ENCODE results near the gene DAPK2. TPM values are rescaled to one million over a fixed set of nuclear protein-coding genes. Genes with fewer than 3 reads are reported as not detected.

The DAPK2 gene
- total RNA-seq, 1 experiment from 2014 or later, result 2.3 TPM

DNA sequence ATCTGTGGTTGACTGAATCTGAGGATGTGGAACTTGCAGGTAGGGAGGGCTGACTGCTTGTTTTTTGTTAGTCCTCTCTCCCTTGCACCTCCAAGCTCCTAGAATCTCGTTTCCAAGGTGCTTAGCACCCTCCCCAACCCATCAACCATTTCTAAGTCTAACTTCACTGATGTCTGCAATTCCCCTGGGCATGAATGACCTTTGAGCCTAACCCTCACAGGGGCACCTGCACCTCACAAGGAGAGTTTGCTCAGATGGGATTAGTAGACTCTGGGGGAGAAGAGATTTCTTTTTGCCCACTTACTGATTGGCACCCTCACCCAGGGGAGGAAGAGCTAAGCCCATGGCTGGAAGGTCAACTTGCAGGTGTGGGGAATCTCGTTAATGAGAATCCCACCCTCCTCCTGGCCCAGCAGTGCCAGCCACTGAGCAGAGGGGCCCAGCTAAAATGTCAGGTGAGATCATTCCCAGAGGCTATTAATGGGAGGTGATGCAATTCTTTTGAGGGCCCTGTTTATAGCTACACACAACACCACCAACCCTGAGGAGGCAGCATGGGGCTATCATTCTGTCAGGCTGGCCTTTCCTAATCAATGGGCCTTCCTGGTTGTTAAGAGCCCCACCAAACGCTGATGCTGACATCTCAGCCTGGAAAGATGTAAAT lies 130.9 kb downstream of the DAPK2 start:
- Mint-ChIP-seq H3K4me1 (peaks cover 27% of the 10 kb centered on the region), H3K9me3 (no peaks in the 10 kb centered on the region), H3K27ac (no peak overlapping the region), H3K36me3 (no peaks in the 10 kb centered on the region), H3K4me3 (no peak overlapping the region), H3K27me3 (ENCODE audit: low read depth) (no peaks in the 10 kb centered on the region)
- ATAC-seq (no peak), DNase-seq (ENCODE audit: low spot score) (no peak)
- ChIA-PET CTCF (interaction anchor here (1.0 to 2.0 kb wide), 6 partner anchors 10 to 305 kb away, joined by 3 to 9 read pairs (median 5); no protein-coding TSS in a partner anchor), POLR2A (no interaction called here)
- TF ChIP-seq GABPB1 (CRISPR knock-in tag; IDR thresholded peaks at IDR 0.05) (peak; percentile 50; the same call in 1 of the 2 replicates), ZNF138 (CRISPR knock-in tag; conservative IDR thresholded peaks at IDR 0.05) (no peak)

DNA sequence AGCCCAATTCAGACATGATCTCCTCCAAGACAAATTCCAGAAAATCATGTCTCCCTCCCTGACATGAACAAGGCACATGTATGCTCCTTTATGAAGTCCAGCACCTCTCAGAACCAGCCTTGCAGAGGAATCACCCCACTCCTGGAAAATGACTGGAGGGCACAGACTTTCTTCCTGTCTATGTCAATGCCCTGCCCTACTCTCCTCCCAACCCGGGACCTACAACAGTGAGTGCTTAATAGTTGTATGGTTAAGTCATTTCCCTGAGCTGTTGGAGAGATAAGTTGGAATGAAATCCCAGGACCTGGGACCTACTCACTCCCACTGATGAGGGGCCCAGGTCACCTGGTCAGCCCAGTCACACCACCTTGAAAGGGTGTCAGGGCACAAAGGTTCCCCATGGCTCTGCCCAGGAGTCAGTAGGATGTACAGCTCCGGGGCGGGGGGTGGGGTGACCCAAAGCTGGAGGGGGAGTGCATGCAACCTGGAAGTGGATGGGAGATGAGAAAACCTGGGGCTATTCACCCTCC lies 132.4 kb downstream of the DAPK2 start:
- ChIA-PET CTCF (interaction anchor here (0.6 to 1.9 kb wide), 2 partner anchors 31 to 35 kb away, joined by 4 to 7 read pairs; no protein-coding TSS in a partner anchor), POLR2A (no interaction called here)
- ATAC-seq, result no peak
- Mint-ChIP-seq H3K4me1 (peaks cover 34% of the 10 kb centered on the region), H3K9me3 (no peaks in the 10 kb centered on the region), H3K27me3 (ENCODE audit: low read depth) (no peaks in the 10 kb centered on the region), H3K36me3 (no peaks in the 10 kb centered on the region), H3K27ac (no peak overlapping the region), H3K4me3 (no peak overlapping the region)
- no peak for DNase-seq (ENCODE audit: low spot score)
- TF ChIP-seq, protein P1, sequence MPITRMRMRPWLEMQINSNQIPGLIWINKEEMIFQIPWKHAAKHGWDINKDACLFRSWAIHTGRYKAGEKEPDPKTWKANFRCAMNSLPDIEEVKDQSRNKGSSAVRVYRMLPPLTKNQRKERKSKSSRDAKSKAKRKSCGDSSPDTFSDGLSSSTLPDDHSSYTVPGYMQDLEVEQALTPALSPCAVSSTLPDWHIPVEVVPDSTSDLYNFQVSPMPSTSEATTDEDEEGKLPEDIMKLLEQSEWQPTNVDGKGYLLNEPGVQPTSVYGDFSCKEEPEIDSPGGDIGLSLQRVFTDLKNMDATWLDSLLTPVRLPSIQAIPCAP (CRISPR knock-in tag; IDR thresholded peaks at IDR 0.05), result no peak
- TF ChIP-seq NFATC4 (CRISPR knock-in tag; IDR thresholded peaks at IDR 0.05) (no peak), ESRRA (CRISPR knock-in tag; IDR thresholded peaks at IDR 0.05; ENCODE audit: borderline replicate concordance) (no peak), IRF2 (CRISPR knock-in tag; IDR thresholded peaks at IDR 0.05; ENCODE audit: borderline replicate concordance, low read depth) (no peak), ZNF396 (CRISPR knock-in tag; IDR thresholded peaks at IDR 0.05; ENCODE audit: borderline replicate concordance) (no peak), ETV6 (CRISPR knock-in tag; IDR thresholded peaks at IDR 0.05) (no peak)
- TF ChIP-seq, protein P2, sequence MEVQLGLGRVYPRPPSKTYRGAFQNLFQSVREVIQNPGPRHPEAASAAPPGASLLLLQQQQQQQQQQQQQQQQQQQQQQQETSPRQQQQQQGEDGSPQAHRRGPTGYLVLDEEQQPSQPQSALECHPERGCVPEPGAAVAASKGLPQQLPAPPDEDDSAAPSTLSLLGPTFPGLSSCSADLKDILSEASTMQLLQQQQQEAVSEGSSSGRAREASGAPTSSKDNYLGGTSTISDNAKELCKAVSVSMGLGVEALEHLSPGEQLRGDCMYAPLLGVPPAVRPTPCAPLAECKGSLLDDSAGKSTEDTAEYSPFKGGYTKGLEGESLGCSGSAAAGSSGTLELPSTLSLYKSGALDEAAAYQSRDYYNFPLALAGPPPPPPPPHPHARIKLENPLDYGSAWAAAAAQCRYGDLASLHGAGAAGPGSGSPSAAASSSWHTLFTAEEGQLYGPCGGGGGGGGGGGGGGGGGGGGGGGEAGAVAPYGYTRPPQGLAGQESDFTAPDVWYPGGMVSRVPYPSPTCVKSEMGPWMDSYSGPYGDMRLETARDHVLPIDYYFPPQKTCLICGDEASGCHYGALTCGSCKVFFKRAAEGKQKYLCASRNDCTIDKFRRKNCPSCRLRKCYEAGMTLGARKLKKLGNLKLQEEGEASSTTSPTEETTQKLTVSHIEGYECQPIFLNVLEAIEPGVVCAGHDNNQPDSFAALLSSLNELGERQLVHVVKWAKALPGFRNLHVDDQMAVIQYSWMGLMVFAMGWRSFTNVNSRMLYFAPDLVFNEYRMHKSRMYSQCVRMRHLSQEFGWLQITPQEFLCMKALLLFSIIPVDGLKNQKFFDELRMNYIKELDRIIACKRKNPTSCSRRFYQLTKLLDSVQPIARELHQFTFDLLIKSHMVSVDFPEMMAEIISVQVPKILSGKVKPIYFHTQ (CRISPR knock-in tag; IDR thresholded peaks at IDR 0.05), result no peak
- TF ChIP-seq, protein P3, sequence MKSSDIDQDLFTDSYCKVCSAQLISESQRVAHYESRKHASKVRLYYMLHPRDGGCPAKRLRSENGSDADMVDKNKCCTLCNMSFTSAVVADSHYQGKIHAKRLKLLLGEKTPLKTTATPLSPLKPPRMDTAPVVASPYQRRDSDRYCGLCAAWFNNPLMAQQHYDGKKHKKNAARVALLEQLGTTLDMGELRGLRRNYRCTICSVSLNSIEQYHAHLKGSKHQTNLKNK (CRISPR knock-in tag; IDR thresholded peaks at IDR 0.05), result no peak
- TF ChIP-seq, protein P4, sequence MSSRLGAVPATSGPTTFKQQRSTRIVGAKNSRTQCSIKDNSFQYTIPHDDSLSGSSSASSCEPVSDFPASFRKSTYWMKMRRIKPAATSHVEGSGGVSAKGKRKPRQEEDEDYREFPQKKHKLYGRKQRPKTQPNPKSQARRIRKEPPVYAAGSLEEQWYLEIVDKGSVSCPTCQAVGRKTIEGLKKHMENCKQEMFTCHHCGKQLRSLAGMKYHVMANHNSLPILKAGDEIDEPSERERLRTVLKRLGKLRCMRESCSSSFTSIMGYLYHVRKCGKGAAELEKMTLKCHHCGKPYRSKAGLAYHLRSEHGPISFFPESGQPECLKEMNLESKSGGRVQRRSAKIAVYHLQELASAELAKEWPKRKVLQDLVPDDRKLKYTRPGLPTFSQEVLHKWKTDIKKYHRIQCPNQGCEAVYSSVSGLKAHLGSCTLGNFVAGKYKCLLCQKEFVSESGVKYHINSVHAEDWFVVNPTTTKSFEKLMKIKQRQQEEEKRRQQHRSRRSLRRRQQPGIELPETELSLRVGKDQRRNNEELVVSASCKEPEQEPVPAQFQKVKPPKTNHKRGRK (CRISPR knock-in tag; IDR thresholded peaks at IDR 0.05; ENCODE audit: borderline replicate concordance), result no peak

DNA sequence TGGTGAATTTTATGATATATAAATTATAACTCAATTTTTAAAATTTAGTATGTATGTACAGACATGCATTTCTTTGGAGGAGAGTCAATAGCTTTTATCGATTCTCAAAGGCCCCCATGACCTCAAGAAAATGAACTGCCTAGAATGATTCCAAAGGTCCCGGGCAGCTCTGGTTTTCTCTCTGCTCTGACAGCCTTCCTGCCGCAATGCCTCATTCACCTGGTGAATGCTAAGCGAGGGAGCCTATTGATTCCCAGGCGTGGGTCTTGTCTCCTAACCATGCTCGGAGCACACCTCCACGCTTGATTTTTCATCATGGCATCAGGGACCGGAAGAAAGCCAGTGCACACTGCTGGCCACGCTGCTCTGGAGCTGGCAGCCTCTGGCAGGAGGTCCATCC lies 132.9 kb downstream of the DAPK2 start:
- POLR2A ChIA-PET, result no interaction called here
- H3K4me3 Mint-ChIP-seq, result no peak overlapping the region
- H3K27me3 Mint-ChIP-seq (ENCODE audit: low read depth), result no peaks in the 10 kb centered on the region
- no peaks in the 10 kb centered on the region for H3K9me3 Mint-ChIP-seq
- CTCF ChIA-PET, result interaction anchor here (0.6 to 1.9 kb wide), 3 partner anchors 32 to 161 kb away, joined by 3 to 7 read pairs (median 4); no protein-coding TSS in a partner anchor
- no peaks in the 10 kb centered on the region for H3K36me3 Mint-ChIP-seq
- ATAC-seq (no peak), DNase-seq (ENCODE audit: low spot score) (no peak)
- no peak overlapping the region for H3K27ac Mint-ChIP-seq
- H3K4me1 Mint-ChIP-seq, result peaks cover 34% of the 10 kb centered on the region
- TF ChIP-seq ZBTB21 (CRISPR knock-in tag; IDR thresholded peaks at IDR 0.05; ENCODE audit: borderline replicate concordance) (no peak), KAT7 (CRISPR knock-in tag; IDR thresholded peaks at IDR 0.05; ENCODE audit: borderline replicate concordance) (no peak), ZNF219 (CRISPR knock-in tag; IDR thresholded peaks at IDR 0.05; ENCODE audit: borderline replicate concordance) (no peak), ZNF317 (CRISPR knock-in tag; IDR thresholded peaks at IDR 0.05; ENCODE audit: borderline replicate concordance, low read depth) (no peak), ELF4 (CRISPR knock-in tag; IDR thresholded peaks at IDR 0.05; ENCODE audit: low read depth) (no peak), RELA (CRISPR knock-in tag; IDR thresholded peaks at IDR 0.05; ENCODE audit: borderline replicate concordance) (no peak)
- TF ChIP-seq, protein P5, sequence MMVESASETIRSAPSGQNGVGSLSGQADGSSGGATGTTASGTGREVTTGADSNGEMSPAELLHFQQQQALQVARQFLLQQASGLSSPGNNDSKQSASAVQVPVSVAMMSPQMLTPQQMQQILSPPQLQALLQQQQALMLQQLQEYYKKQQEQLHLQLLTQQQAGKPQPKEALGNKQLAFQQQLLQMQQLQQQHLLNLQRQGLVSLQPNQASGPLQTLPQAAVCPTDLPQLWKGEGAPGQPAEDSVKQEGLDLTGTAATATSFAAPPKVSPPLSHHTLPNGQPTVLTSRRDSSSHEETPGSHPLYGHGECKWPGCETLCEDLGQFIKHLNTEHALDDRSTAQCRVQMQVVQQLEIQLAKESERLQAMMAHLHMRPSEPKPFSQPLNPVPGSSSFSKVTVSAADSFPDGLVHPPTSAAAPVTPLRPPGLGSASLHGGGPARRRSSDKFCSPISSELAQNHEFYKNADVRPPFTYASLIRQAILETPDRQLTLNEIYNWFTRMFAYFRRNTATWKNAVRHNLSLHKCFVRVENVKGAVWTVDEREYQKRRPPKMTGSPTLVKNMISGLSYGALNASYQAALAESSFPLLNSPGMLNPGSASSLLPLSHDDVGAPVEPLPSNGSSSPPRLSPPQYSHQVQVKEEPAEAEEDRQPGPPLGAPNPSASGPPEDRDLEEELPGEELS (CRISPR knock-in tag; IDR thresholded peaks at IDR 0.05), result no peak
- TF ChIP-seq, protein P6, sequence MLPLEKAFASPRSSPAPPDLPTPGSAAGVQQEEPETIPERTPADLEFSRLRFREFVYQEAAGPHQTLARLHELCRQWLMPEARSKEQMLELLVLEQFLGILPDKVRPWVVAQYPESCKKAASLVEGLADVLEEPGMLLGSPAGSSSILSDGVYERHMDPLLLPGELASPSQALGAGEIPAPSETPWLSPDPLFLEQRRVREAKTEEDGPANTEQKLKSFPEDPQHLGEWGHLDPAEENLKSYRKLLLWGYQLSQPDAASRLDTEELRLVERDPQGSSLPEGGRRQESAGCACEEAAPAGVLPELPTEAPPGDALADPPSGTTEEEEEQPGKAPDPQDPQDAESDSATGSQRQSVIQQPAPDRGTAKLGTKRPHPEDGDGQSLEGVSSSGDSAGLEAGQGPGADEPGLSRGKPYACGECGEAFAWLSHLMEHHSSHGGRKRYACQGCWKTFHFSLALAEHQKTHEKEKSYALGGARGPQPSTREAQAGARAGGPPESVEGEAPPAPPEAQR (CRISPR knock-in tag; IDR thresholded peaks at IDR 0.05), result no peak
- TF ChIP-seq, protein P7, sequence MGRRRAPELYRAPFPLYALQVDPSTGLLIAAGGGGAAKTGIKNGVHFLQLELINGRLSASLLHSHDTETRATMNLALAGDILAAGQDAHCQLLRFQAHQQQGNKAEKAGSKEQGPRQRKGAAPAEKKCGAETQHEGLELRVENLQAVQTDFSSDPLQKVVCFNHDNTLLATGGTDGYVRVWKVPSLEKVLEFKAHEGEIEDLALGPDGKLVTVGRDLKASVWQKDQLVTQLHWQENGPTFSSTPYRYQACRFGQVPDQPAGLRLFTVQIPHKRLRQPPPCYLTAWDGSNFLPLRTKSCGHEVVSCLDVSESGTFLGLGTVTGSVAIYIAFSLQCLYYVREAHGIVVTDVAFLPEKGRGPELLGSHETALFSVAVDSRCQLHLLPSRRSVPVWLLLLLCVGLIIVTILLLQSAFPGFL (CRISPR knock-in tag; IDR thresholded peaks at IDR 0.05; ENCODE audit: borderline replicate concordance), result no peak

Measured in WTC11 (cell line).